ENCODE results near the gene TSC1.

Gene TSC1

GRCh38 chr9:132875159-132875558 lies 69.3 kb downstream of the TSC1 start:
- no peak for TF ChIP-seq CTCF (conservative IDR thresholded peaks at IDR 0.05)
- no peak for TF ChIP-seq ZFX (IDR thresholded peaks at IDR 0.05)
- H3K27ac ChIP-seq, result no peak overlapping the region

- no peak for TF ChIP-seq CTCF (conservative IDR thresholded peaks at IDR 0.05)
- no peak for TF ChIP-seq ZFX (IDR thresholded peaks at IDR 0.05)
- no peak overlapping the region for H3K27ac ChIP-seq
These were observed 71.0 kb downstream of the TSC1 start for GRCh38 chr9:132873403-132873802.

- H3K27ac ChIP-seq, result no peak overlapping the region
- TF ChIP-seq ZFX (IDR thresholded peaks at IDR 0.05) (no peak), CTCF (conservative IDR thresholded peaks at IDR 0.05) (no peak)
These were observed 75.2 kb downstream of the TSC1 start for GRCh38 chr9:132869266-132869665.

GRCh38 chr9:132866898-132867297 lies 77.5 kb downstream of the TSC1 start:
- TF ChIP-seq ZFX (IDR thresholded peaks at IDR 0.05) (no peak), CTCF (conservative IDR thresholded peaks at IDR 0.05) (no peak)
- no peak overlapping the region for H3K27ac ChIP-seq

GRCh38 chr9:132864691-132865090 lies 79.7 kb downstream of the TSC1 start:
- TF ChIP-seq ZFX (IDR thresholded peaks at IDR 0.05) (no peak), CTCF (conservative IDR thresholded peaks at IDR 0.05) (no peak)
- H3K27ac ChIP-seq, result peak overlapping the region; percentile 5; the same call in 1 of the 2 replicates

GRCh38 chr9:132864277-132864676 lies 80.1 kb downstream of the TSC1 start:
- peak overlapping the region; percentile 5; the same call in 1 of the 2 replicates for H3K27ac ChIP-seq
- TF ChIP-seq CTCF (conservative IDR thresholded peaks at IDR 0.05), result no peak

GRCh38 chr9:132863096-132863495 lies 81.3 kb downstream of the TSC1 start:
- TF ChIP-seq ZFX (IDR thresholded peaks at IDR 0.05) (no peak), CTCF (conservative IDR thresholded peaks at IDR 0.05) (no peak)
- H3K27ac ChIP-seq, result no peak overlapping the region
